ENCODE measurements around the gene CRY2. TPM values are rescaled to one million over a fixed set of nuclear protein-coding genes. Genes with fewer than 3 reads are reported as not detected.

CRY2 gene
- total and polyA plus RNA-seq, 2 of the 8 experiments (the other 6 are each of a cell fraction or from before 2014, with no cell fraction given): 8.0 to 9.4 TPM

DNA sequence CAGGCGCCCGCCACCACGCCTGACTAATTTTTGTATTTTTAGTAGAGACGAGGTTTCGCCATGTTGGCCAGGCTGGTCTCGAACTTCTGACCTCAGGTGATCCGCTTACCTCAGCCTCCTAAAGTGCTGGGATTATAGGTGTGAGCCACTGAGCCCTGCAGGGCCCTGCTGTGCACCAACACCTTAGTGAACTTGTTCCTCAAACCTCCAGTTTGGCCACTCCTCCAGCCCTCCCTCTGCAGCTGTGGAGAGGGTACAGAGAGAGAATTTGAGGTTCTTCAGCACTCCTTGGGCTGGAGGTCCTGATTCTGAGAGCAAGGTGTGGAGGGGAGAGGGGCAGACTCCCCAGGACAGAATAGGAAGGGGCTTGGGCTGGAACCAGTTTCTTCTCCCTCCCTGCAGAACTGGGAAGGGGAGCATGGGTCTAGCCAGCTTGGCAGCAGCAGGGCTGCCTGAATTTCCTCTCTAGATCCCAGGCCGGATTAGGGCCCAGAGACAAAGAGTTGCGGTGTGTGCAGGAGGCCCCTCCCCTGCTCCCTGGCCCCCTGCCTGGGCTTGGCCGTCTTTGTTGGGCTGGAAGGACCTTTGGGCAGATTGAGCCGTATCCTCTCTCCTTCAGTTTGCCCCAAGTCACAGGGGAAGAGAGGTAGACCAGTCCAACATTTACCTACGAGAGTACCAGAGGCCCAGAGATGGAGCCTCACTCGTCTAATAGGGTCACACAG is 72.7 kb downstream of the CRY2 start:
- H3K9ac ChIP-seq (replicated peaks in 1 of 4; ENCODE audit: extremely low read depth in 1 of 4, low read depth in 3 of 4, low read length in 3 of 4): no peak overlapping the region; a peak in 1 of 7 replicates
- H3K23ac ChIP-seq (ENCODE audit: insufficient read length): no peak overlapping the region
- peak overlapping the region; percentile 18 to 91; a peak in 3 of 4 replicates for H3K4me2 ChIP-seq (ENCODE audit: insufficient read depth in 1 of 2, low read depth in 2 of 2, low read length in 2 of 2)
- peaks cover 22% of the 10 kb centered on the region for H3K23me2 ChIP-seq (ENCODE audit: low read depth, low read length)
- peaks cover 19% of the 10 kb centered on the region for H3K79me1 ChIP-seq (ENCODE audit: low read depth, low read length)
- H3K27ac ChIP-seq (ENCODE audit: low read depth, low read length): no peak overlapping the region
- H2BK120ac ChIP-seq (replicated peaks; ENCODE audit: low read depth, low read length): peak overlapping the region; percentile 7
- H2AK5ac ChIP-seq (ENCODE audit: low read depth, low read length): peak overlapping the region; percentile 96; the same call in 1 of the 2 replicates
- 82% methylated on average over 13 of the region's 13 CpGs; no CpG with 5 or more reads in 1 of the 2 experiments for WGBS, 2 experiments (ENCODE audit: extremely low coverage in 1 of 2, insufficient coverage in 1 of 2, insufficient read length in 1 of 2, insufficient replicate concordance in 2 of 2, low coverage in 1 of 2, low lambda C conversion rate in 2 of 2, missing lambda C conversion rate in 1 of 2)
- peak overlapping the region; percentile 87; the same call in 1 of the 2 replicates for H2BK5ac ChIP-seq (ENCODE audit: low read depth, low read length)
- H3K18ac ChIP-seq (ENCODE audit: extremely low read depth, low read length): peak overlapping the region; percentile 62
- CTCF ChIA-PET (ENCODE audit: partially characterized antibody): interaction anchor here (2.0 kb wide), 1 partner anchor 21 kb away, joined by 7 read pairs; no protein-coding TSS in a partner anchor
- H3K27me3 ChIP-seq (replicated peaks in 1 of 4; ENCODE audit: control insufficient read depth in 3 of 4, extremely low read depth in 1 of 4, insufficient read depth in 3 of 4, low read length in 3 of 4): peaks cover 0 to 9% (median 0%) of the 10 kb centered on the region in 4 experiments; a peak in 3 of 7 replicates
- H3K36me3 ChIP-seq (ENCODE audit: control insufficient read depth in 2 of 4, insufficient read depth in 4 of 4, low read length in 3 of 4): peaks cover 0 to 12% (median 5%) of the 10 kb centered on the region in 4 experiments; a peak in 4 of 8 replicates
- no peak overlapping the region for H3K56ac ChIP-seq (replicated peaks; ENCODE audit: insufficient read length, low read depth, low read length)
- H3K4me1 ChIP-seq (replicated peaks in 1 of 4; ENCODE audit: control insufficient read depth in 3 of 4, insufficient read depth in 4 of 4, low read length in 3 of 4): peaks cover 12 to 33% (median 24%) of the 10 kb centered on the region in 4 experiments
- H3K4me3 ChIP-seq (ENCODE audit: extremely low read depth in 1 of 4, insufficient read depth in 2 of 4, low read depth in 3 of 4, low read length in 4 of 4): no peak overlapping the region
- no peaks in the 10 kb centered on the region for H3K9me3 ChIP-seq (ENCODE audit: insufficient read depth in 2 of 2, low read depth in 1 of 2, low read length in 1 of 2)
- no peak for FAIRE-seq
- no peak overlapping the region for H4K8ac ChIP-seq (ENCODE audit: extremely low read depth, insufficient read depth, low read length)
- no peak for DNase-seq (ENCODE audit: low read depth in 1 of 2, low spot score in 2 of 2)
- POLR2A ChIA-PET (ENCODE audit: partially characterized antibody): interaction anchor here (0.7 to 9.8 kb wide), 7 partner anchors 11 to 323 kb away, joined by 3 to 115 read pairs (median 4); no protein-coding TSS in a partner anchor
- H3K79me2 ChIP-seq (ENCODE audit: control insufficient read depth in 1 of 2, insufficient read depth in 2 of 2, low read length in 2 of 2): peaks cover 0 to 17% of the 10 kb centered on the region in 2 experiments; a peak in 1 of 4 replicates
- no peak overlapping the region for H2AFZ ChIP-seq (ENCODE audit: low read length)
- H3K4ac ChIP-seq (replicated peaks; ENCODE audit: insufficient read length, low read depth, low read length): peak overlapping the region; percentile 3
- H4K91ac ChIP-seq (replicated peaks; ENCODE audit: insufficient read length, low read length): peak overlapping the region; percentile 29
- H4K20me1 ChIP-seq (replicated peaks in 1 of 2; ENCODE audit: control insufficient read depth in 1 of 2, insufficient read depth in 2 of 2, low read length in 2 of 2): peaks cover 11 to 21% of the 10 kb centered on the region in 2 experiments
- H4K5ac ChIP-seq (ENCODE audit: insufficient read length, low read depth, low read length): peak overlapping the region; percentile 4
- H2BK20ac ChIP-seq (ENCODE audit: low read length): peak overlapping the region; percentile 86; the same call in 1 of the 2 replicates
- peak in 1 of 2 experiments; percentile 64; a peak in 2 of 3 replicates for TF ChIP-seq POLR2A (IDR thresholded peaks at IDR 0.05; ENCODE audit: control extremely low read depth in 1 of 2, low read depth in 2 of 2, low read length in 2 of 2)
- no peak for TF ChIP-seq JUND (IDR thresholded peaks at IDR 0.05; ENCODE audit: low read length)
- 0 out of 2 replicates have a peak, but pooled peaks have one; percentile 21 for TF ChIP-seq TAF1 (IDR thresholded peaks at IDR 0.05; ENCODE audit: low read depth, low read length)
- TF ChIP-seq POLR2AphosphoS5 (IDR thresholded peaks at IDR 0.05; ENCODE audit: low read depth, low read length): 0 out of 2 replicates have a peak, but pooled peaks have one; percentile 9
- peak overlapping the region; percentile 19; the same call in 1 of the 2 replicates for H2BK15ac ChIP-seq (ENCODE audit: low read length)
- peak overlapping the region; percentile 97 for H2BK12ac ChIP-seq (ENCODE audit: low read depth, low read length)
- no peak overlapping the region for H3K14ac ChIP-seq (ENCODE audit: insufficient read length)

Data from H1 (cell line).